Psoas muscle (tissue), 8 donors: Measurements from ENCODE around the gene INAVA. TPM values are rescaled to one million over a fixed set of nuclear protein-coding genes. Genes with fewer than 3 reads are reported as not detected.
"Not testable (repeated sequence)": the region's sequence is repeated elsewhere in the genome, so short reads cannot be mapped to it uniquely, and the experiment has no call there.

Source experiments
- ATAC-seq, 4 donors: fragments of 200-7000 bp; cut with Tn5 transposase; one replicate each; pipeline ENCODE4 v1.9.1; 2020; ENCODE audit warnings: moderate library complexity in 3 of 4, mild to moderate bottlenecking in 2 of 4
- DNase-seq, 2 donors: peaks; one replicate each; pipeline ENCODE4 v3.0.0-alpha.2; 2020
- H3K27ac ChIP-seq: fragments of 200-600 bp; one replicate; pipeline ENCODE4 v1.8.0; 2022
- H3K27me3 ChIP-seq, 3 donors: fragments of 200-600 bp in 1 of 3; one replicate each; pipeline versions ENCODE4 v1.6.1 to v1.8.0; 2013 to 2022; ENCODE audit warnings: low read length in 2 of 3, mild to moderate bottlenecking in 2 of 3, moderate library complexity in 1 of 3; ENCODE audit not compliant: insufficient read depth in 3 of 3
- H3K36me3 ChIP-seq, 2 donors: fragments of 200-600 bp in 1 of 2; one replicate each; pipeline versions ENCODE4 v1.6.1 to v1.8.0; 2013 to 2022; ENCODE audit warnings: low read depth in 1 of 2, mild to moderate bottlenecking in 1 of 2, moderate library complexity in 1 of 2; ENCODE audit not compliant: insufficient read depth in 1 of 2
- H3K4me1 ChIP-seq: fragments of 200-600 bp; one replicate; pipeline ENCODE4 v1.8.0; 2022
- H3K4me3 ChIP-seq: fragments of 200-600 bp; one replicate; pipeline ENCODE4 v1.8.0; 2022; ENCODE audit warnings: mild to moderate bottlenecking
- H3K9me3 ChIP-seq: fragments of 200-600 bp; one replicate; pipeline ENCODE4 v1.8.0; 2022
- WGBS, 3 donors: extraction: QIAGEN DNeasy Blood & Tissue Kit; methylation state at CpG; one replicate each; pipeline versions ENCODE4 v1.1.6 to v1.1.7; 2013; 5-methylcytosine and 5-hydroxymethylcytosine counted together
- intact Hi-C, 2 donors: fragments of 100-400 bp; cut with DNase I; formaldehyde crosslinking; loops; one replicate each; pipeline versions ENCODE4 v1.11.0 to v1.14.2; 2022
- polyA plus RNA-seq, 3 donors: library from polyadenylated mRNA; stranded (reverse); fragments of 200-250 nt; gene quantifications; one replicate each; pipeline ENCODE4 v1.2.3, GENCODE V29; 2013
- total RNA-seq, 4 donors: library from RNA; stranded (reverse); fragmentation: NEBNext Ultra II Directional in 2 of 4; extraction: Animal tissue kit (Norgen Biotek cat#: 25700) in 2 of 4; gene quantifications; one replicate each; pipeline versions ENCODE4 v1.2.1 to v1.2.4, GENCODE V29; 2021 to 2023
- TF ChIP-seq, protein P1 (sequence below): fragments of 200-600 bp; IDR thresholded peaks from one replicate; pipeline ENCODE4 v1.8.0; 2022; ENCODE audit warnings: antibody characterized with exemption
- donor health status: healthy with polysubstance abuse.
- donor health status: DM: no; HTN: no; CAD: no; lungs with moderate emphysema.
- donor health status: Bipolar disorder and iron deficiency.
- donor health status: healthy.
- donor health status: DM: yes; HTN: yes; CAD: no.
- donor health status: DM: no; HTN: no; CAD: no.
- donor health status: DM: no; HTN: no; CAD: no.
- donor health status: DM: yes; HTN: yes; CAD: no.

INAVA gene
- total and polyA plus RNA-seq, 7 donors = 0.04 TPM; not detected in 6

- WGBS, 3 donors = 68 to 76% (median 69%) methylated on average over 3 of the region's 3 CpGs
- Histone ChIP-seq H3K9me3 (no peaks in the 10 kb centered on the region), H3K4me1 (no peaks in the 10 kb centered on the region), H3K27me3 (peaks cover 0 to 2% (median 0%) of the 10 kb centered on the region in 3 donors), H3K27ac (no peak overlapping the region), H3K4me3 (no peak overlapping the region), H3K36me3 (no peaks in the 10 kb centered on the region)
- TF ChIP-seq, protein P1, sequence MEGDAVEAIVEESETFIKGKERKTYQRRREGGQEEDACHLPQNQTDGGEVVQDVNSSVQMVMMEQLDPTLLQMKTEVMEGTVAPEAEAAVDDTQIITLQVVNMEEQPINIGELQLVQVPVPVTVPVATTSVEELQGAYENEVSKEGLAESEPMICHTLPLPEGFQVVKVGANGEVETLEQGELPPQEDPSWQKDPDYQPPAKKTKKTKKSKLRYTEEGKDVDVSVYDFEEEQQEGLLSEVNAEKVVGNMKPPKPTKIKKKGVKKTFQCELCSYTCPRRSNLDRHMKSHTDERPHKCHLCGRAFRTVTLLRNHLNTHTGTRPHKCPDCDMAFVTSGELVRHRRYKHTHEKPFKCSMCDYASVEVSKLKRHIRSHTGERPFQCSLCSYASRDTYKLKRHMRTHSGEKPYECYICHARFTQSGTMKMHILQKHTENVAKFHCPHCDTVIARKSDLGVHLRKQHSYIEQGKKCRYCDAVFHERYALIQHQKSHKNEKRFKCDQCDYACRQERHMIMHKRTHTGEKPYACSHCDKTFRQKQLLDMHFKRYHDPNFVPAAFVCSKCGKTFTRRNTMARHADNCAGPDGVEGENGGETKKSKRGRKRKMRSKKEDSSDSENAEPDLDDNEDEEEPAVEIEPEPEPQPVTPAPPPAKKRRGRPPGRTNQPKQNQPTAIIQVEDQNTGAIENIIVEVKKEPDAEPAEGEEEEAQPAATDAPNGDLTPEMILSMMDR = no peak
- DNase-seq (no peak), ATAC-seq (no peak)
- intact Hi-C loops = no loop called here
These were observed 59.7 kb downstream of the INAVA start for GRCh38 chr1:200954434-200954833.

- Histone ChIP-seq H3K9me3 (no peaks in the 10 kb centered on the region), H3K4me1 (no peaks in the 10 kb centered on the region), H3K27me3 (peaks cover 0 to 2% (median 0%) of the 10 kb centered on the region in 3 donors), H3K36me3 (no peaks in the 10 kb centered on the region), H3K27ac (no peak overlapping the region), H3K4me3 (no peak overlapping the region)
- ATAC-seq (no peak), DNase-seq (no peak)
- 91 to 94% (median 93%) methylated on average over 11 of the region's 11 CpGs for WGBS, 3 donors
- intact Hi-C loops = no loop called here
- TF ChIP-seq, protein P1 = no peak
These were observed 63.9 kb downstream of the INAVA start for GRCh38 chr1:200958597-200958996.

GRCh38 chr1:200959411-200959921, 64.8 kb downstream of the INAVA start:
- WGBS, 3 donors = 67 to 72% (median 68%) methylated on average over 15 of the region's 15 CpGs
- intact Hi-C loops = no loop called here
- peaks cover 0 to 2% (median 0%) of the 10 kb centered on the region in 3 donors for H3K27me3 ChIP-seq
- DNase-seq (no peak), ATAC-seq (no peak)
- no peaks in the 10 kb centered on the region for H3K36me3 ChIP-seq
- H3K4me3 ChIP-seq = no peak overlapping the region
- TF ChIP-seq, protein P1 = no peak
- no peak overlapping the region for H3K27ac ChIP-seq
- no peaks in the 10 kb centered on the region for H3K9me3 ChIP-seq
- no peaks in the 10 kb centered on the region for H3K4me1 ChIP-seq

DNA sequence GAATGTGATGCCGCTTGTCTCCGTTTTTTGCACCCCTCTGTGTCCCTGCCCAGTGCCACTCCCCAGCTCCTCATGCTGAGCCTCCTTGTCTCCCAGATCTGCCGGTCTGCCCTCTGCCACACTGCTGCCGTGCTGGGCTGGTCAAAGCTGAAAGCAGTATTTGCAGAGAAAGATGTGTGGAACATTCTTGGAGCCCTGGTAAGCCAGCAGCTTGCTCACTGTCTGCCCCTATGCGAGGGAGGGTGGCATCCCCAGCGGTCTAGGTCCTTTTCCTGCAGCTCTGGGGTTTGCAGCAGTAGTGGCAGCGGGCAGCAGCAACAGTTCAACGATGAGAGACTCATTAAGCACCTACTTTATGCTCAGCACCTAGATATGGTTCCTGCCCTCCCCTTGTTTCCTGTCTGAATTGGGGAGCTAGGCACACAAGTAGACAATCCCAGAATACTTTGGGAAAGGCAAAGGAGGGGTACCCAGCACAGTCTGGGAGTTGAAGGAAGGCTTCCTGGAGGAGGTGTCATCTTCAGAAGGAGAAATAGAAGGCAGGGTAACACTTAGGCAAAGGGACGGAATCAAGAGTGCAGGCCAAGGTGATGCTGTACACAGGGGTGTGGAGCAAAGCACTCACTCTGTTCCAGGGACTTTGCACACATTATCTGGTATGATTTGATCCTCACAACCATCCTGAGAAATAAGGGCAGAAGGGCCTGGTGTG, 65.7 kb downstream of the INAVA start:
- Histone ChIP-seq H3K27ac (no peak overlapping the region), H3K4me1 (no peaks in the 10 kb centered on the region), H3K9me3 (no peaks in the 10 kb centered on the region), H3K4me3 (no peak overlapping the region), H3K36me3 (no peaks in the 10 kb centered on the region), H3K27me3 (peaks cover 0 to 2% (median 0%) of the 10 kb centered on the region in 3 donors)
- intact Hi-C loops = no loop called here
- ATAC-seq (no peak), DNase-seq (no peak)
- TF ChIP-seq, protein P1 = no peak
- 66 to 82% (median 66%) methylated on average over 9 of the region's 9 CpGs for WGBS, 3 donors

GRCh38 chr1:200960948-200961340, 66.2 kb downstream of the INAVA start:
- H3K4me1 ChIP-seq = no peaks in the 10 kb centered on the region
- DNase-seq (no peak), ATAC-seq (no peak)
- H3K9me3 ChIP-seq = no peaks in the 10 kb centered on the region
- no peaks in the 10 kb centered on the region for H3K36me3 ChIP-seq
- intact Hi-C loops = no loop called here
- H3K27me3 ChIP-seq = peaks cover 0 to 2% (median 0%) of the 10 kb centered on the region in 3 donors
- no peak overlapping the region for H3K27ac ChIP-seq
- no peak overlapping the region for H3K4me3 ChIP-seq
- WGBS, 3 donors = 91 to 97% (median 94%) methylated on average over 4 of the region's 4 CpGs
- TF ChIP-seq, protein P1 = no peak

- intact Hi-C loops, DNase-seq, H3K4me3 ChIP-seq, H3K36me3 ChIP-seq, H3K27me3 ChIP-seq, ATAC-seq, H3K27ac ChIP-seq, H3K9me3 ChIP-seq, H3K4me1 ChIP-seq: not testable (repeated sequence)
- 91 to 96% (median 94%) methylated on average over 11 of the region's 11 CpGs for WGBS, 3 donors
These were observed 67.5 kb downstream of the INAVA start for GRCh38 chr1:200962151-200962550.
